H1 (cell line): ENCODE data around the gene ZMIZ1.

Source experiments
- POLR2AphosphoS5 ChIP-seq: IDR thresholded peaks from 2 replicates; pipeline ENCODE4 v1.6.1; 2011; ENCODE audit warnings: low read depth, low read length
- TF ChIP-seq, protein P1 (sequence below), 3 experiments: IDR thresholded peaks; 1 replicate in 2 of 3; 2 replicates in 1 of 3; pipeline versions ENCODE4 v1.5.1 to v1.6.1; 2011; ENCODE audit warnings: low read length in 3 of 3, mild to moderate bottlenecking in 3 of 3, inconsistent platforms in 2 of 3, low read depth in 1 of 3, moderate library complexity in 1 of 3; ENCODE audit not compliant: insufficient read depth in 1 of 3; ENCODE audit errors: control extremely low read depth in 1 of 3

DNA sequence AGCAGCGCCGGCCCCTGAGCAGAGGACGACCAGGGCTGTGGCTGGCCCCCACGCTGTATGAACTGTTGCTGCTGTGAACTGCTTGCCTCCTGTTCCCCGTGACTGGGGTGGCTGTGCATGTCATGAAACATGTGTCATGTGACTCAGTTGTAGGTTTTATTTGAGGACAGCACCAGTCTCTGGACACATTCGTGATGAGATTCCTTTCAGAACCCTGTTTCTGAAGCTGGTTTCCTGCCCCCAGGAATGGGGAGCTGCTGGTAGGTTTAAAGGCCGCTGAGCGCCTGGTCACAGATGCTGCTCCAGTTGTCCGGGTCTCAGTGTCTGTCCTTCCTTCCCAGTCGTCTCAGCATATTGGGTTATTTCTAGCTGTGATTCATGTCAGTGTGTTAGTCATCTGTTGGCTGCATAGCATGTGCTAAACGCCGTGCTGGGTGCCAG lies 199.4 kb downstream of the ZMIZ1 start:
- TF ChIP-seq, protein P1, sequence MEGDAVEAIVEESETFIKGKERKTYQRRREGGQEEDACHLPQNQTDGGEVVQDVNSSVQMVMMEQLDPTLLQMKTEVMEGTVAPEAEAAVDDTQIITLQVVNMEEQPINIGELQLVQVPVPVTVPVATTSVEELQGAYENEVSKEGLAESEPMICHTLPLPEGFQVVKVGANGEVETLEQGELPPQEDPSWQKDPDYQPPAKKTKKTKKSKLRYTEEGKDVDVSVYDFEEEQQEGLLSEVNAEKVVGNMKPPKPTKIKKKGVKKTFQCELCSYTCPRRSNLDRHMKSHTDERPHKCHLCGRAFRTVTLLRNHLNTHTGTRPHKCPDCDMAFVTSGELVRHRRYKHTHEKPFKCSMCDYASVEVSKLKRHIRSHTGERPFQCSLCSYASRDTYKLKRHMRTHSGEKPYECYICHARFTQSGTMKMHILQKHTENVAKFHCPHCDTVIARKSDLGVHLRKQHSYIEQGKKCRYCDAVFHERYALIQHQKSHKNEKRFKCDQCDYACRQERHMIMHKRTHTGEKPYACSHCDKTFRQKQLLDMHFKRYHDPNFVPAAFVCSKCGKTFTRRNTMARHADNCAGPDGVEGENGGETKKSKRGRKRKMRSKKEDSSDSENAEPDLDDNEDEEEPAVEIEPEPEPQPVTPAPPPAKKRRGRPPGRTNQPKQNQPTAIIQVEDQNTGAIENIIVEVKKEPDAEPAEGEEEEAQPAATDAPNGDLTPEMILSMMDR (IDR thresholded peaks at IDR 0.05; ENCODE audit: control extremely low read depth in 1 of 3, insufficient read depth in 1 of 3, low read depth in 1 of 3, low read length in 3 of 3): no peak
- TF ChIP-seq POLR2AphosphoS5: no peak
